Type B pancreatic cell (in vitro differentiated cells): ENCODE measurements around the gene TICRR. TPM values are rescaled to one million over a fixed set of nuclear protein-coding genes. Genes with fewer than 3 reads are reported as not detected.

ENCODE experiments used
- DNase-seq: peaks from one replicate; pipeline ENCODE4 v3.0.0; 2021; ENCODE audit warnings: mixed read lengths; ENCODE audit not compliant: unreplicated experiment; ENCODE audit errors: extremely low spot score
- H3K27ac Mint-ChIP-seq: 2 replicates; pipeline ENCODE4 v1.8.0; 2021; ENCODE audit warnings: mild to moderate bottlenecking, mixed read lengths
- H3K27me3 Mint-ChIP-seq: 2 replicates; pipeline ENCODE4 v1.8.0; 2021; ENCODE audit warnings: mixed read lengths
- H3K36me3 Mint-ChIP-seq: 2 replicates; pipeline ENCODE4 v1.8.0; 2021; ENCODE audit warnings: mixed read lengths
- H3K4me1 Mint-ChIP-seq: one replicate; pipeline ENCODE4 v1.8.0; 2021; ENCODE audit warnings: mixed read lengths; ENCODE audit not compliant: unreplicated experiment
- H3K4me3 Mint-ChIP-seq: 2 replicates; pipeline ENCODE4 v1.8.0; 2021; ENCODE audit warnings: mild to moderate bottlenecking, mixed read lengths
- H3K9me3 Mint-ChIP-seq: 2 replicates; pipeline ENCODE4 v1.8.0; 2021; ENCODE audit warnings: mixed read lengths
- CTCF ChIP-seq: fragments of 200-600 bp; sonication (generic); conservative IDR thresholded peaks from 2 replicates; pipeline ENCODE4 v1.5.0; 2021; ENCODE audit warnings: antibody characterized with exemption, mild to moderate bottlenecking
- total RNA-seq: library from RNA; stranded (reverse); gene quantifications from 2 replicates; pipeline ENCODE4 v1.2.1, GENCODE V29; 2021; ENCODE audit warnings: low replicate concordance

Gene TICRR
- total RNA-seq, 1 donor from 2014 or later, result 23.4 TPM

GRCh38 chr15:89673165-89673512 lies 97.9 kb downstream of the TICRR start:
- no peak overlapping the region for H3K4me3 Mint-ChIP-seq

DNA sequence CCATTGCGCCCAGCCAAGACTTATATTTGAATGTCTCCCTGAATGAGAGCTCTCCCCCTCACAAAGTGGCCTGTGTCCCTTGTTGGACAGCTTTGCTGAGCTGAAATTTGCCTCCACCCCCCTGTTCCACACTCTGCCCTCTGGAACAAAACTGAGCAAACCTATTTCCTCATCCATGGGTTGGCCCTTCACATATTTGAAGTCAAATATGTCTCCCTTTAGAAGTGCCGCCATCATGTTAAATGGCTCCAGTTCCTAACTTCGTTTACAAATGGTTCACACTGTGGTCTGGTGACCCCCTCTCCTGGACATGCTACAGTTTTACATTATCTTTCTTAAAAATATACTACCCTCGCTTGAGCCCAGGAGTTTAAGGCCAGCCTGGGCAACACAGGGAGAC lies 99.3 kb downstream of the TICRR start:
- TF ChIP-seq CTCF, result no peak
- Mint-ChIP-seq H3K9me3 (no peaks in the 10 kb centered on the region), H3K27me3 (peaks cover 13% of the 10 kb centered on the region), H3K27ac (no peak overlapping the region), H3K36me3 (no peaks in the 10 kb centered on the region), H3K4me1 (no peaks in the 10 kb centered on the region), H3K4me3 (no peak overlapping the region)
- DNase-seq, result no peak

More at GRCh38 chr15:89673165-89673512, 97.9 kb downstream of the TICRR start:
- H3K27ac Mint-ChIP-seq, result no peak overlapping the region
- TF ChIP-seq CTCF, result peak; percentile 78
- H3K9me3 Mint-ChIP-seq, result no peaks in the 10 kb centered on the region
- no peaks in the 10 kb centered on the region for H3K4me1 Mint-ChIP-seq
- no peak for DNase-seq
- no peaks in the 10 kb centered on the region for H3K36me3 Mint-ChIP-seq
- H3K27me3 Mint-ChIP-seq, result peaks cover 13% of the 10 kb centered on the region

GRCh38 chr15:89675606-89676005 lies 100.3 kb downstream of the TICRR start:
- no peak overlapping the region for H3K27ac Mint-ChIP-seq
- no peaks in the 10 kb centered on the region for H3K9me3 Mint-ChIP-seq
- TF ChIP-seq CTCF, result no peak
- no peaks in the 10 kb centered on the region for H3K4me1 Mint-ChIP-seq
- H3K27me3 Mint-ChIP-seq, result peaks cover 11% of the 10 kb centered on the region
- DNase-seq, result no peak
- no peaks in the 10 kb centered on the region for H3K36me3 Mint-ChIP-seq
- no peak overlapping the region for H3K4me3 Mint-ChIP-seq

GRCh38 chr15:89677381-89677780 lies 102.1 kb downstream of the TICRR start:
- TF ChIP-seq CTCF, result no peak
- Mint-ChIP-seq H3K9me3 (no peaks in the 10 kb centered on the region), H3K36me3 (no peaks in the 10 kb centered on the region)

More at GRCh38 chr15:89677381-89677780, 102.1 kb downstream of the TICRR start:
- no peaks in the 10 kb centered on the region for H3K4me1 Mint-ChIP-seq
- no peak for DNase-seq
- H3K27me3 Mint-ChIP-seq, result peaks cover 9% of the 10 kb centered on the region
- no peak overlapping the region for H3K4me3 Mint-ChIP-seq
- no peak overlapping the region for H3K27ac Mint-ChIP-seq

Other genes with a start within 250 kb of the TICRR start
- gene POLG, start 240.6 kb upstream of the TICRR start, total RNA-seq, result 55.0 and 59.0 TPM in 2 replicates
- gene RHCG, start 78.9 kb upstream of the TICRR start, total RNA-seq, result 13.4 and 22.4 TPM in 2 replicates
- gene KIF7, start 80.0 kb downstream of the TICRR start, total RNA-seq, result 5.5 and 15.5 TPM in 2 replicates
- gene PLIN1, start 103.9 kb downstream of the TICRR start, total RNA-seq, result 0.55 and 0.58 TPM in 2 replicates
- 8.5 and 8.8 TPM in 2 replicates for gene PEX11A, start 115.3 kb downstream of the TICRR start, total RNA-seq
- gene WDR93, start 115.3 kb downstream of the TICRR start, total RNA-seq, result 0.29 and 1.5 TPM in 2 replicates
- 2.1 and 2.2 TPM in 2 replicates for gene MESP1, start 175.8 kb downstream of the TICRR start, total RNA-seq
- gene MESP2, start 200.9 kb downstream of the TICRR start, total RNA-seq, result not detected in 2 replicates
- 56.3 and 206 TPM in 2 replicates for gene ANPEP, start 239.4 kb downstream of the TICRR start, total RNA-seq